ENCODE data around the gene MYH8.
A peak's percentile ranks its signal among the peaks of the same experiment; 100 is the strongest.

The MYH8 gene

GRCh38 chr17:10421900-10422542 is at the start of gene MYH8:
MYH8 (minus strand) TSS chr17:10421950; CDS start chr17:10420227, 1,723 bp downstream.
- DNase-seq (ENCODE audit: low spot score) = no peak

- no peak for DNase-seq (ENCODE audit: low spot score)
Measured at GRCh38 chr17:10469459-10469858, 47.7 kb upstream of the MYH8 start, which contains the start of gene MYH4. MYH4 (minus strand) TSS chr17:10469559; CDS start chr17:10466745, 2,814 bp downstream.

- no peak for DNase-seq (ENCODE audit: low spot score)
Measured at GRCh38 chr17:10463402-10463801, 41.7 kb upstream of the MYH8 start.

GRCh38 chr17:10460062-10460461 is 38.3 kb upstream of the MYH8 start:
- no peak for DNase-seq (ENCODE audit: low spot score)

GRCh38 chr17:10458701-10459100 is 37.0 kb upstream of the MYH8 start:
- no peak for DNase-seq (ENCODE audit: low spot score)

- DNase-seq (ENCODE audit: low spot score) = no peak
Measured at GRCh38 chr17:10457952-10458351, 36.2 kb upstream of the MYH8 start.

GRCh38 chr17:10447026-10447931 is 25.5 kb upstream of the MYH8 start:
- no peak for DNase-seq (ENCODE audit: low spot score)

GRCh38 chr17:10439816-10440215 is 18.1 kb upstream of the MYH8 start:
- no peak for DNase-seq (ENCODE audit: low spot score)

GRCh38 chr17:10435096-10435495 is 13.3 kb upstream of the MYH8 start:
- peak; percentile 27 for DNase-seq (ENCODE audit: low spot score)

GRCh38 chr17:10429421-10430045 is 7.8 kb upstream of the MYH8 start:
- DNase-seq (ENCODE audit: low spot score) = peak; percentile 40

GRCh38 chr17:10428781-10429180 is 7.0 kb upstream of the MYH8 start:
- DNase-seq (ENCODE audit: low spot score) = no peak

GRCh38 chr17:10421211-10421610 is 539 bp downstream of the MYH8 start:
- DNase-seq (ENCODE audit: low spot score) = no peak

GRCh38 chr17:10420811-10421210 is 939 bp downstream of the MYH8 start:
- no peak for DNase-seq (ENCODE audit: low spot score)

GRCh38 chr17:10417431-10417830 is 4.3 kb downstream of the MYH8 start:
- DNase-seq (ENCODE audit: low spot score) = no peak

- no peak for DNase-seq (ENCODE audit: low spot score)
Measured at GRCh38 chr17:10415161-10415560, 6.6 kb downstream of the MYH8 start.

- no peak for DNase-seq (ENCODE audit: low spot score)
Measured at GRCh38 chr17:10403589-10403988, 18.2 kb downstream of the MYH8 start.

- DNase-seq (ENCODE audit: low spot score) = no peak
Measured at GRCh38 chr17:10398352-10398751, 23.4 kb downstream of the MYH8 start.

- DNase-seq (ENCODE audit: low spot score) = no peak
Measured at GRCh38 chr17:10396524-10397163, 25.1 kb downstream of the MYH8 start.

- no peak for DNase-seq (ENCODE audit: low spot score)
Measured at GRCh38 chr17:10394201-10394887, 27.4 kb downstream of the MYH8 start.

GRCh38 chr17:10392880-10393279 is 28.9 kb downstream of the MYH8 start:
- no peak for DNase-seq (ENCODE audit: low spot score)

GRCh38 chr17:10385871-10386270 is 35.9 kb downstream of the MYH8 start:
- DNase-seq (ENCODE audit: low spot score) = no peak

- DNase-seq (ENCODE audit: low spot score) = peak; percentile 20
Measured at GRCh38 chr17:10384175-10384574, 37.6 kb downstream of the MYH8 start.

All from AG20443 (cell line).